Islet of Langerhans (tissue), 1 donor: ENCODE results near the gene TPSG1.

ENCODE experiments used
- FAIRE-seq: peaks from one replicate; lab custom pipeline; 2011; peaks lifted over from hg19 to GRCh38; lab: Jason Lieb, UNC

Gene TPSG1

GRCh38 chr16:1176280-1176897, 48.7 kb downstream of the TPSG1 start:
- FAIRE-seq: no peak

DNA sequence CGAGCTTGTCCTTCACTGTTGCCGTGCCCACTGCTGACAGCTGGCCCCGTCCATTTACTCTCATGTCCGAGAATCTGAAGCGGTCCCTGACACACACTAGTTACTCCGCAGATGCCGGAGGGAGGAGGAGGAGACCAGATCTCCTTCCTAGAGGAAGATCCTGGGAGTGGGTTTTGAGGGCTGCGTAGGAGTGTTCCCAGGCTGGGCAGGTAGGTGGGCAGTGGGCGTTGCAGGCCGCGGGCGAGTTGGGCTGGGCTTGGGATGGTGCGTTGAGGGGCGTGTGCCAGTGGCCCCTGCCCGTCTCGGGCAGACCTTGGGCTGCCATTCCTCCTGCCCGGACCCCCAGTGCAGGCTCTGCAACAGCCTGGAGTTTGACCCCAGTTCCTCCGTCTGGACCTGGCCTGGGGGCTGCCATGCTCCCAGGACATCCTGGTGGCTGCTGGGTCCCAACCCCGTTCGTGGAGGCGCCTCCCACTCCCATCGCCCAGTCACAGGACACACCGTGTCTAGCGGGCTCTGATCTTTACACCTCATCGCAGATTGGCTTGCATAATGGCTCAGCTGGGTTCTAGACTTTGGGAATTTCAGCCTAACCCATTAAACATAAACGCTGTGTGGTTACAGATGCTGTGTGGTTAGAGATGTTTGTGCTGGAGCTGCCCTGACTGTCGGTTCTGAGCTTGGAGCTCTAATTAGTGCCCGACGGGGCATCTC, 49.3 kb downstream of the TPSG1 start:
- FAIRE-seq: no peak

DNA sequence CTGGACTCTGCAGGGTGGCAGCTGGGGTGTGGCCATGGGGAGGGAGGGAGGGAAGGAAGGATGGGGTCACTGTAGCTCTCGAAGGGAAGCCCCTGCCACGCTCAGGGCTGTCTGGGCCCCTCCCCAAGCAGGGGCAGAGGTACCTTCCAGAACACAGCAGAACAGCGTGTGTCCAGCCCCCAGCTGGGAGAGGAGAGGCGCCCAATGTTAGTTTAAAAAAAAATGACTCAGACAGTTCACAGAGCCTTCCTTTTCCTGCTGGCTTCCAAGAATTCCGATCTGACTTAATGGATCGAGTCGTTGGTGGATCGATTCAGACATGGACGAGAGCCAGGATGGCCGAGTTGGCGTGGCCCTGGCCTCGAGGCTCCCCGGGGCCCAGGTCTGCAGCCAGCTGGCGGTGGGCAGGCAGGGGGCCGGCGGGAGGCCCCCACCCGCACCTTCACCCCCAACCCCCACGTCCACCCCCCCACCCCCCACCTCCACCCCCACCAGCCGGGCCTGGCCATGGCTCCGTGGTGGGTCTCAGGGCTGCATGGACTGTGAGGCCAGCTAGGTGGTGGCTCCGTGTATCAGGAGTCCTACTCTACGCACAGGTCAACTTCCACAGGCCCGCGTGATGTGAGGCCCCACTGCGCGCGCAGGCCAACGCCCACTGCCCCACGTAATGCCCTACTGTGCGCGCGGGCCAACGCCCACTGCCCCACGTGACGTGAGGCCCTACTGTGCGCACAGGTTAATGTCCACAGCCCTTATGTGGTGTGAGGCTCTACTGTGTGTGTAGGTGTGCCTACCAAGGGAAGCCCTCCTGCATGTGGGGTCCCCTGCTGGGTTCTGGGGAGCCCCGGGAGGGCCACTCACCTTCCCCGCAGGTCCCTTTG, 50.4 kb downstream of the TPSG1 start:
- FAIRE-seq: no peak

GRCh38 chr16:1173788-1174451, 51.1 kb downstream of the TPSG1 start:
- no peak for FAIRE-seq

- FAIRE-seq: no peak
Observed at GRCh38 chr16:1172651-1173050, 52.4 kb downstream of the TPSG1 start.

DNA sequence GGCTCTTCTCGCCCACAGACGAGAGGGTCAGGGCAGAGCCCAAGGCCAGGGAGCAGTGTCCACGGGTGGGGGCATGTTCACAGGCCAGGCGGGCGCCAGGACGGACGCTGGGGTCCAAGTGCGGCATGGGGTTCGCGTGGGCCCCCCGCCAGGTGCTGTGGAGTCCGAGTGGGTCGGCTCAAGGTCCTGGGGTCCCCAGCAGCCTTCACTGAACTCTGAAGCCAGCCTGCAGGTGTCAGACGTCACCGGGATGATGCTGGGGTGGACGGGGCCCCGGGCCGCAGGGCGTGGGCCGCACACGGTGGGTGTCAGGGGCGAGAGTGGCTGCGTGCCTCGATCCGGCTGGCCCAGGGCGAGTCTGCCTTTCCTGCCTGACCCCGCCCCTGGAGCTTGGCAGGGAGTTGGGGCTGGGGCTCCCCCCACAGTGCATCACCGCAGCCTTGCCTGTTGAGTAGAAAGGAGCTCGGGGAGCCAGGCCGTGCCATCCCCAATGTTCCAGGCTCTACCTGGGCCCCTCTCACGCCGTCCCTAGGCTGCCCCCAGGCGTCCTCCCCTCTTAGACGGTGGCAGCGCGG, 53.1 kb downstream of the TPSG1 start:
- FAIRE-seq: no peak
